Measurements from ENCODE around the gene IGFL2. TPM values are rescaled to one million over a fixed set of nuclear protein-coding genes. Genes with fewer than 3 reads are reported as not detected.

The IGFL2 gene
- total and polyA plus RNA-seq, 9 of the 15 experiments (the other 6 are each of a cell fraction or from before 2014, with no cell fraction given), result 0.42 to 1.7 (median 0.75) TPM; not detected in 2

- TF ChIP-seq HMBOX1 (IDR thresholded peaks at IDR 0.05), result no peak
- peak; percentile 49; the same call in 1 of the 2 replicates for TF ChIP-seq TCF3 (CRISPR knock-in tag; IDR thresholded peaks at IDR 0.05)
- 0 out of 4 replicates have a peak, but pooled peaks of 1 of the 2 experiments have one; percentile 27 for TF ChIP-seq RAD21 (CRISPR knock-in tag; conservative IDR thresholded peaks at IDR 0.05 in 1 of 2, IDR thresholded peaks at IDR 0.05 in 1 of 2)
- no peak for TF ChIP-seq ZNF785 (CRISPR knock-in tag; IDR thresholded peaks at IDR 0.05)
These were observed 62.6 kb downstream of the IGFL2 start (continued) for GRCh38 chr19:46210669-46211068.

Other genes with a start within 250 kb of the IGFL2 start
Only the 7 nearest of the 10 such genes appear.
- not detected in 2 replicates for gene NOVA2, start 174.4 kb upstream of the IGFL2 start, total RNA-seq (2014; rRNA removed)
- gene NOVA2, start 174.4 kb upstream of the IGFL2 start, total RNA-seq (2014; rRNA removed; fragmentation: Illumina TruSeq; extraction: Trizol), result not detected in 2 replicates
- not detected in 2 replicates for gene NOVA2, start 174.4 kb upstream of the IGFL2 start, total RNA-seq (2015; rRNA removed; fragmentation: Illumina TruSeq; extraction: Trizol)
- gene NOVA2, start 174.4 kb upstream of the IGFL2 start, total RNA-seq (2021), result not detected in 2 replicates
- gene NOVA2, start 174.4 kb upstream of the IGFL2 start, polyA plus RNA-seq (2011; rRNA removed), result not detected in 2 replicates
- gene NOVA2, start 174.4 kb upstream of the IGFL2 start, polyA plus RNA-seq (2014; fragmentation: Illumina TruSeq; extraction: Trizol), result not detected in 2 replicates
- not detected for gene NOVA2, start 174.4 kb upstream of the IGFL2 start, polyA plus RNA-seq (2014; fragmentation: Nextera tagmentation; extraction: Ambion mirVana)
- gene NOVA2, start 174.4 kb upstream of the IGFL2 start, polyA plus RNA-seq (2014; rRNA removed), result not detected in 2 replicates
- 19.8 and 21.5 TPM in 2 replicates for gene CCDC61, start 152.8 kb upstream of the IGFL2 start, total RNA-seq (2014; rRNA removed)
- gene CCDC61, start 152.8 kb upstream of the IGFL2 start, total RNA-seq (2014; rRNA removed; fragmentation: Illumina TruSeq; extraction: Trizol), result 4.9 and 5.4 TPM in 2 replicates
- gene CCDC61, start 152.8 kb upstream of the IGFL2 start, total RNA-seq (2015; rRNA removed; fragmentation: Illumina TruSeq; extraction: Trizol), result 10.3 and 11.4 TPM in 2 replicates
- 26.3 and 27.0 TPM in 2 replicates for gene CCDC61, start 152.8 kb upstream of the IGFL2 start, total RNA-seq (2021)
- 10.6 and 12.4 TPM in 2 replicates for gene CCDC61, start 152.8 kb upstream of the IGFL2 start, polyA plus RNA-seq (2011; rRNA removed)
- gene CCDC61, start 152.8 kb upstream of the IGFL2 start, polyA plus RNA-seq (2014; fragmentation: Illumina TruSeq; extraction: Trizol), result 9.4 and 15.5 TPM in 2 replicates
- gene CCDC61, start 152.8 kb upstream of the IGFL2 start, polyA plus RNA-seq (2014; fragmentation: Nextera tagmentation; extraction: Ambion mirVana), result under 1 TPM; 0.07 to 0.59 TPM
- gene CCDC61, start 152.8 kb upstream of the IGFL2 start, polyA plus RNA-seq (2014; rRNA removed), result 20.9 and 21.4 TPM in 2 replicates
- not detected in 2 replicates for gene PGLYRP1, start 125.2 kb upstream of the IGFL2 start, total RNA-seq (2014; rRNA removed)
- gene PGLYRP1, start 125.2 kb upstream of the IGFL2 start, total RNA-seq (2014; rRNA removed; fragmentation: Illumina TruSeq; extraction: Trizol), result not detected in 2 replicates
- gene PGLYRP1, start 125.2 kb upstream of the IGFL2 start, total RNA-seq (2015; rRNA removed; fragmentation: Illumina TruSeq; extraction: Trizol), result not detected in 2 replicates
- gene PGLYRP1, start 125.2 kb upstream of the IGFL2 start, total RNA-seq (2021), result not detected in 2 replicates
- not detected in 2 replicates for gene PGLYRP1, start 125.2 kb upstream of the IGFL2 start, polyA plus RNA-seq (2011; rRNA removed)
- gene PGLYRP1, start 125.2 kb upstream of the IGFL2 start, polyA plus RNA-seq (2014; fragmentation: Illumina TruSeq; extraction: Trizol), result not detected in 2 replicates
- gene PGLYRP1, start 125.2 kb upstream of the IGFL2 start, polyA plus RNA-seq (2014; fragmentation: Nextera tagmentation; extraction: Ambion mirVana), result not detected
- not detected in 2 replicates for gene PGLYRP1, start 125.2 kb upstream of the IGFL2 start, polyA plus RNA-seq (2014; rRNA removed)
- gene IGFL4, start 107.2 kb upstream of the IGFL2 start, total RNA-seq (2014; rRNA removed), result 0.04 TPM in 1 of 2 replicates, not detected in the other
- not detected in 2 replicates for gene IGFL4, start 107.2 kb upstream of the IGFL2 start, total RNA-seq (2014; rRNA removed; fragmentation: Illumina TruSeq; extraction: Trizol)
- not detected in 2 replicates for gene IGFL4, start 107.2 kb upstream of the IGFL2 start, total RNA-seq (2015; rRNA removed; fragmentation: Illumina TruSeq; extraction: Trizol)
- gene IGFL4, start 107.2 kb upstream of the IGFL2 start, total RNA-seq (2021), result not detected in 2 replicates
- gene IGFL4, start 107.2 kb upstream of the IGFL2 start, polyA plus RNA-seq (2011; rRNA removed), result 0.07 TPM in 1 of 2 replicates, not detected in the other
- gene IGFL4, start 107.2 kb upstream of the IGFL2 start, polyA plus RNA-seq (2014; fragmentation: Illumina TruSeq; extraction: Trizol), result not detected in 2 replicates
- not detected for gene IGFL4, start 107.2 kb upstream of the IGFL2 start, polyA plus RNA-seq (2014; fragmentation: Nextera tagmentation; extraction: Ambion mirVana)
- gene IGFL4, start 107.2 kb upstream of the IGFL2 start, polyA plus RNA-seq (2014; rRNA removed), result not detected in 2 replicates
- not detected in 2 replicates for gene IGFL3, start 23.6 kb upstream of the IGFL2 start, total RNA-seq (2014; rRNA removed)
- gene IGFL3, start 23.6 kb upstream of the IGFL2 start, total RNA-seq (2014; rRNA removed; fragmentation: Illumina TruSeq; extraction: Trizol), result not detected in 2 replicates
- not detected in 2 replicates for gene IGFL3, start 23.6 kb upstream of the IGFL2 start, total RNA-seq (2015; rRNA removed; fragmentation: Illumina TruSeq; extraction: Trizol)
- not detected in 2 replicates for gene IGFL3, start 23.6 kb upstream of the IGFL2 start, total RNA-seq (2021)
- not detected in 2 replicates for gene IGFL3, start 23.6 kb upstream of the IGFL2 start, polyA plus RNA-seq (2011; rRNA removed)
- not detected in 2 replicates for gene IGFL3, start 23.6 kb upstream of the IGFL2 start, polyA plus RNA-seq (2014; fragmentation: Illumina TruSeq; extraction: Trizol)
- gene IGFL3, start 23.6 kb upstream of the IGFL2 start, polyA plus RNA-seq (2014; fragmentation: Nextera tagmentation; extraction: Ambion mirVana), result not detected
- gene IGFL3, start 23.6 kb upstream of the IGFL2 start, polyA plus RNA-seq (2014; rRNA removed), result not detected in 2 replicates
- not detected in 2 replicates for gene IGFL1, start 81.5 kb downstream of the IGFL2 start, total RNA-seq (2014; rRNA removed)
- not detected in 2 replicates for gene IGFL1, start 81.5 kb downstream of the IGFL2 start, total RNA-seq (2014; rRNA removed; fragmentation: Illumina TruSeq; extraction: Trizol)
- not detected in 2 replicates for gene IGFL1, start 81.5 kb downstream of the IGFL2 start, total RNA-seq (2015; rRNA removed; fragmentation: Illumina TruSeq; extraction: Trizol)
- not detected in 2 replicates for gene IGFL1, start 81.5 kb downstream of the IGFL2 start, total RNA-seq (2021)
- not detected in 2 replicates for gene IGFL1, start 81.5 kb downstream of the IGFL2 start, polyA plus RNA-seq (2011; rRNA removed)
- gene IGFL1, start 81.5 kb downstream of the IGFL2 start, polyA plus RNA-seq (2014; fragmentation: Illumina TruSeq; extraction: Trizol), result not detected in 2 replicates
- gene IGFL1, start 81.5 kb downstream of the IGFL2 start, polyA plus RNA-seq (2014; fragmentation: Nextera tagmentation; extraction: Ambion mirVana), result not detected
- gene IGFL1, start 81.5 kb downstream of the IGFL2 start, polyA plus RNA-seq (2014; rRNA removed), result not detected in 2 replicates
- not detected in 2 replicates for gene HIF3A, start 148.8 kb downstream of the IGFL2 start, total RNA-seq (2014; rRNA removed)
- gene HIF3A, start 148.8 kb downstream of the IGFL2 start, total RNA-seq (2014; rRNA removed; fragmentation: Illumina TruSeq; extraction: Trizol), result not detected in 2 replicates
- not detected in 2 replicates for gene HIF3A, start 148.8 kb downstream of the IGFL2 start, total RNA-seq (2015; rRNA removed; fragmentation: Illumina TruSeq; extraction: Trizol)
- gene HIF3A, start 148.8 kb downstream of the IGFL2 start, total RNA-seq (2021), result 0.29 TPM in 1 of 2 replicates, not detected in the other
- not detected in 2 replicates for gene HIF3A, start 148.8 kb downstream of the IGFL2 start, polyA plus RNA-seq (2011; rRNA removed)
- gene HIF3A, start 148.8 kb downstream of the IGFL2 start, polyA plus RNA-seq (2014; fragmentation: Illumina TruSeq; extraction: Trizol), result not detected in 2 replicates
- gene HIF3A, start 148.8 kb downstream of the IGFL2 start, polyA plus RNA-seq (2014; fragmentation: Nextera tagmentation; extraction: Ambion mirVana), result not detected
- not detected in 2 replicates for gene HIF3A, start 148.8 kb downstream of the IGFL2 start, polyA plus RNA-seq (2014; rRNA removed)

All from K562 (cell line).